Lower leg skin (tissue), 4 donors: ENCODE data around the gene KSR2. TPM values are rescaled to one million over a fixed set of nuclear protein-coding genes. Genes with fewer than 3 reads are reported as not detected.
"Not testable (repeated sequence)": the region's sequence is repeated elsewhere in the genome, so short reads cannot be mapped to it uniquely, and the experiment has no call there.

Experiments used
- DNase-seq, 2 donors: peaks; one replicate each; pipeline ENCODE4 v3.0.0-alpha.2; 2019; ENCODE audit warnings: low spot score in 2 of 2
- H3K4me3 ChIP-seq: fragments of 200-600 bp; sonication (generic); 2 replicates; pipeline ENCODE4 v1.5.1; 2017; ENCODE audit warnings: mild to moderate bottlenecking, low read depth; ENCODE audit not compliant: poor library complexity, severe bottlenecking
- POLR2A ChIP-seq, 2 donors: fragments of 450-650 bp; IDR thresholded peaks; one replicate each; pipeline ENCODE4 v1.6.1; 2016 to 2017; ENCODE audit warnings: antibody characterized with exemption in 2 of 2, mild to moderate bottlenecking in 1 of 2, moderate library complexity in 1 of 2
- WGBS, 2 donors: methylation state at CpG; one replicate each; pipeline ENCODE4 v1.1.5; 2018; 5-methylcytosine and 5-hydroxymethylcytosine counted together
- intact Hi-C: fragments of 100-400 bp; cut with DNase I; formaldehyde crosslinking; loops from one replicate; pipeline ENCODE4 v1.15.0; 2023; ENCODE audit warnings: low total_unique reads
- total RNA-seq, 4 donors: library from RNA; depleted of rRNA; stranded (reverse); fragments of >200 nt; gene quantifications; one replicate each; pipeline ENCODE4 v1.1.0, GENCODE V29; 2016
- TF ChIP-seq, protein P1 (sequence below), 3 donors: fragments of 450-650 bp; IDR thresholded peaks; one replicate each; pipeline ENCODE4 v1.5.1; 2016; ENCODE audit warnings: antibody characterized with exemption in 3 of 3, mild to moderate bottlenecking in 3 of 3, moderate library complexity in 2 of 3

Gene KSR2
- total RNA-seq, 4 donors from 2014 or later, result 0.17 to 0.84 (median 0.35) TPM

DNA sequence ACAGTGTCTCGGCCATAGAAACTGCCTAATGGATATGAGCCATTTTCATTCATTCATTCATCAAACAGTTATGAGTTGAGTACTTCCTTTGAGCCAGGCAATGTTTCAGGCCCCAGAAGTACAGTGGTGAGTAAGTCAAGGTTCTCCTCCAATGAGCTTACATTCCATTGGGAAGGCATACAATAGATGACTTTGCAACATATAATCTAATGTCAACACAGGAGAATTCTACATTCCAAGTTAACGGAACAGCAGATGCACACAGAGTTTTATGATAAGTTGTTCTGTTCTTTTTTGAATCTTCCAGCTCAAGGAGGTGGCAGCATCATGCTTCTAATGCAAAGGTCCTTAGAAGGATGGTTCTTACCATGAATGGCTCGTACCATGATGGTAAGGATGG, 44.5 kb upstream of the KSR2 start:
- TF ChIP-seq, protein P1, sequence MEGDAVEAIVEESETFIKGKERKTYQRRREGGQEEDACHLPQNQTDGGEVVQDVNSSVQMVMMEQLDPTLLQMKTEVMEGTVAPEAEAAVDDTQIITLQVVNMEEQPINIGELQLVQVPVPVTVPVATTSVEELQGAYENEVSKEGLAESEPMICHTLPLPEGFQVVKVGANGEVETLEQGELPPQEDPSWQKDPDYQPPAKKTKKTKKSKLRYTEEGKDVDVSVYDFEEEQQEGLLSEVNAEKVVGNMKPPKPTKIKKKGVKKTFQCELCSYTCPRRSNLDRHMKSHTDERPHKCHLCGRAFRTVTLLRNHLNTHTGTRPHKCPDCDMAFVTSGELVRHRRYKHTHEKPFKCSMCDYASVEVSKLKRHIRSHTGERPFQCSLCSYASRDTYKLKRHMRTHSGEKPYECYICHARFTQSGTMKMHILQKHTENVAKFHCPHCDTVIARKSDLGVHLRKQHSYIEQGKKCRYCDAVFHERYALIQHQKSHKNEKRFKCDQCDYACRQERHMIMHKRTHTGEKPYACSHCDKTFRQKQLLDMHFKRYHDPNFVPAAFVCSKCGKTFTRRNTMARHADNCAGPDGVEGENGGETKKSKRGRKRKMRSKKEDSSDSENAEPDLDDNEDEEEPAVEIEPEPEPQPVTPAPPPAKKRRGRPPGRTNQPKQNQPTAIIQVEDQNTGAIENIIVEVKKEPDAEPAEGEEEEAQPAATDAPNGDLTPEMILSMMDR (IDR thresholded peaks at IDR 0.05), result no peak
- no peak for TF ChIP-seq POLR2A (IDR thresholded peaks at IDR 0.05)
- 92 to 96% methylated on average over 3 of the region's 3 CpGs for WGBS, 2 donors
- H3K4me3 ChIP-seq, result no peak overlapping the region
- intact Hi-C loops, result no loop called here
- DNase-seq, result no peak

- DNase-seq, result no peak
- 78 to 91% methylated on average over 3 of the region's 3 CpGs for WGBS, 2 donors
- H3K4me3 ChIP-seq, result no peak overlapping the region
- TF ChIP-seq, protein P1 (IDR thresholded peaks at IDR 0.05), result no peak
- TF ChIP-seq POLR2A (IDR thresholded peaks at IDR 0.05), result no peak
- intact Hi-C loops, result no loop called here
These were observed 43.2 kb upstream of the KSR2 start for GRCh38 chr12:118011961-118012360.

DNA sequence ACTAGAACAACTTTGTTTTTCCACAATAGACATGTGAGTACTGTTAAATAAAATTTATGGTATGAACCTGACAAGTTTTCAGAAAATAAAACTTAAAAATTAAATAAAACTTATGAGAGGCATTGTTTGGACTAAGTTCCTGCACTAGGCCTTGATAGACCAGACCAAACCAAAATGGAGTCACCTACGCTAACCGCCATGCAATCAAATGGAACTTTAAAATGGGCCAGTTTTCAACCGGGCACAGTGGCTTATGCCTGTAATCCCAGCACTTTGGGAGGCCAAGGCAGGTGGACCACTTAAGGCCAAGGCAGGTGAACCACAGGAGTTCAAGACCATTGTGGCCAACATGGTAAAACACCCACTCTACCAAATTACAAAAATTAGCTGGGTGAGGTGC, 42.6 kb upstream of the KSR2 start:
- 93 to 99% methylated on average over 3 of the region's 3 CpGs for WGBS, 2 donors
- H3K4me3 ChIP-seq, result no peak overlapping the region
- no peak for DNase-seq
- intact Hi-C loops, result no loop called here
- no peak for TF ChIP-seq POLR2A (IDR thresholded peaks at IDR 0.05)
- TF ChIP-seq, protein P1 (IDR thresholded peaks at IDR 0.05), result no peak

- no peak for DNase-seq
- H3K4me3 ChIP-seq, result no peak overlapping the region
- WGBS, 2 donors, result 96 to 99% methylated on average over 3 of the region's 3 CpGs
- intact Hi-C loops, result no loop called here
- TF ChIP-seq, protein P1 (IDR thresholded peaks at IDR 0.05), result no peak
These were observed 42.1 kb upstream of the KSR2 start for GRCh38 chr12:118010903-118011302.

GRCh38 chr12:117999806-118000205, 31.0 kb upstream of the KSR2 start:
- H3K4me3 ChIP-seq, intact Hi-C loops, DNase-seq: not testable (repeated sequence)
- 66 to 71% methylated on average over 2 of the region's 2 CpGs for WGBS, 2 donors

DNA sequence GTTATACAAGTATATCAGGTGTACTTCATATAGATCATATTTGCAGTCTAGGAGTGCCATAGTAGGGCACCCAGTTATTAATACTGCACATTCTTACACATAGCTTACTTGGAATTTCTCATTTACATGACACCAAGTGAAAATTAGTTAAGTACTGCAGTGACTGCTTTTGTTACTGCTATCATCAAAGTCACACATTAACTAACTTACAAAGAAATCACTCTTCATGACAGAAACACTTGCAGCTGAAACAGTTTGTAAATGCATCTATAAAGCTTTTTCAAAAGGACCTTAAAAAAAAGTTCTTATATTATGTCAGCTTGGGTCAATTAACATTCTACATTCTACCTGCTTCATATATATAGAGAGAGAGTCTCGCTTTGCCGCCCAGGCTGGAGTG, 29.9 kb upstream of the KSR2 start:
- intact Hi-C loops, result no loop called here
- WGBS, 2 donors, result 84 to 94% methylated on average over 2 of the region's 2 CpGs
- no peak for TF ChIP-seq POLR2A (IDR thresholded peaks at IDR 0.05)
- TF ChIP-seq, protein P1 (IDR thresholded peaks at IDR 0.05), result no peak
- no peak overlapping the region for H3K4me3 ChIP-seq
- DNase-seq, result no peak
